H9 (cell line): ENCODE measurements around the gene BTBD1. TPM values are rescaled to one million over a fixed set of nuclear protein-coding genes. Genes with fewer than 3 reads are reported as not detected.

ENCODE experiments used
- DNase-seq: peaks from one replicate; pipeline ENCODE4 v3.0.0-alpha.2; 2017
- H2AFZ ChIP-seq: one replicate; pipeline ENCODE4 v1.6.1; 2013; ENCODE audit warnings: mild to moderate bottlenecking, low read length, control low read depth, moderate library complexity
- H2AK5ac ChIP-seq: 2 replicates; pipeline ENCODE4 v1.6.1; 2013; ENCODE audit warnings: low read length, control low read depth, mixed read lengths; ENCODE audit not compliant: insufficient read length
- H2BK120ac ChIP-seq: one replicate; pipeline ENCODE4 v1.6.1; 2013; ENCODE audit warnings: low read depth, mild to moderate bottlenecking, low read length, control low read depth, inconsistent platforms; ENCODE audit not compliant: poor library complexity, severe bottlenecking
- H2BK12ac ChIP-seq: 2 replicates; pipeline ENCODE4 v1.6.1; 2013; ENCODE audit warnings: low read length, control low read depth, mixed read lengths, low read depth; ENCODE audit not compliant: insufficient read length
- H2BK15ac ChIP-seq: 2 replicates; pipeline ENCODE4 v1.6.1; 2013; ENCODE audit warnings: low read depth, low read length, control low read depth
- H2BK20ac ChIP-seq: one replicate; pipeline ENCODE4 v1.6.1; 2013; ENCODE audit warnings: low read depth, mild to moderate bottlenecking, low read length, control low read depth, inconsistent platforms; ENCODE audit not compliant: poor library complexity, severe bottlenecking
- H2BK5ac ChIP-seq: 2 replicates; pipeline ENCODE4 v1.6.1; 2013; ENCODE audit warnings: low read length, control low read depth, mixed read lengths; ENCODE audit not compliant: insufficient read length
- H3K14ac ChIP-seq: 2 replicates; pipeline ENCODE4 v1.6.1; 2013; ENCODE audit warnings: low read length, control low read depth; ENCODE audit not compliant: insufficient read depth
- H3K18ac ChIP-seq: 2 replicates; pipeline ENCODE4 v1.6.1; 2013; ENCODE audit warnings: low read depth, mild to moderate bottlenecking, mixed read lengths, low read length, control low read depth; ENCODE audit not compliant: insufficient read length
- H3K23ac ChIP-seq: 2 replicates; pipeline ENCODE4 v1.6.1; 2013; ENCODE audit warnings: low read length, control low read depth, mixed read lengths, low read depth; ENCODE audit not compliant: insufficient read length
- H3K23me2 ChIP-seq: 2 replicates; pipeline ENCODE4 v1.6.1; 2013; ENCODE audit warnings: low read depth, mild to moderate bottlenecking, mixed read lengths, low read length, control low read depth; ENCODE audit not compliant: insufficient read length, poor library complexity, severe bottlenecking
- H3K27ac ChIP-seq: 2 replicates; pipeline ENCODE4 v1.5.1; 2013; ENCODE audit warnings: low read length, control low read depth, mixed read lengths, low read depth; ENCODE audit not compliant: insufficient read length
- H3K27me3 ChIP-seq: 2 replicates; pipeline ENCODE4 v1.6.1; 2013; ENCODE audit warnings: low read length, control low read depth, inconsistent platforms; ENCODE audit not compliant: insufficient read depth
- H3K4ac ChIP-seq: 2 replicates; pipeline ENCODE4 v1.6.1; 2013; ENCODE audit warnings: low read depth, mild to moderate bottlenecking, control low read depth, inconsistent platforms, low read length, moderate library complexity
- H3K4me1 ChIP-seq: 2 replicates; pipeline ENCODE4 v1.6.1; 2013; ENCODE audit warnings: low read length, control low read depth, inconsistent platforms; ENCODE audit not compliant: insufficient read depth
- H3K4me2 ChIP-seq: 2 replicates; pipeline ENCODE4 v1.6.1; 2013; ENCODE audit warnings: low read length, control low read depth, mixed read lengths; ENCODE audit not compliant: insufficient read length, insufficient read depth
- H3K56ac ChIP-seq: 2 replicates; pipeline ENCODE4 v1.6.1; 2013; ENCODE audit warnings: low read depth, mild to moderate bottlenecking, mixed read lengths, low read length, control low read depth; ENCODE audit not compliant: insufficient read length
- H3K79me1 ChIP-seq: 2 replicates; pipeline ENCODE4 v1.6.1; 2013; ENCODE audit warnings: low read depth, mild to moderate bottlenecking, moderate library complexity, low read length, control low read depth, inconsistent platforms; ENCODE audit not compliant: insufficient read depth, poor library complexity, severe bottlenecking
- H3K79me2 ChIP-seq: 2 replicates; pipeline ENCODE4 v1.6.1; 2013; ENCODE audit warnings: low read length, control low read depth, inconsistent platforms; ENCODE audit not compliant: insufficient read depth
- H3K9ac ChIP-seq: 2 replicates; pipeline ENCODE4 v1.6.1; 2013; ENCODE audit warnings: low read length, control low read depth, mixed read lengths; ENCODE audit not compliant: insufficient read length; ENCODE audit errors: extremely low read depth
- H3K9me3 ChIP-seq: one replicate; pipeline ENCODE4 v1.6.1; 2013; ENCODE audit warnings: low read depth, low read length, inconsistent platforms; ENCODE audit not compliant: control insufficient read depth
- H3T11ph ChIP-seq: one replicate; pipeline ENCODE4 v1.6.1; 2013; ENCODE audit warnings: mild to moderate bottlenecking, low read length, control low read depth, inconsistent platforms
- H4K20me1 ChIP-seq: one replicate; pipeline ENCODE4 v1.6.1; 2013; ENCODE audit not compliant: control insufficient read depth, insufficient read length, insufficient read depth
- H4K5ac ChIP-seq: 2 replicates; pipeline ENCODE4 v1.6.1; 2013; ENCODE audit warnings: low read depth, mild to moderate bottlenecking, mixed read lengths, low read length, control low read depth; ENCODE audit not compliant: insufficient read length
- H4K8ac ChIP-seq: replicated peaks from 2 replicates; pipeline ENCODE4 v1.6.1; 2013; ENCODE audit warnings: low read length, control low read depth, mixed read lengths, low read depth; ENCODE audit not compliant: insufficient read length
- H4K91ac ChIP-seq: 2 replicates; pipeline ENCODE4 v1.6.1; 2013; ENCODE audit warnings: low read depth, mild to moderate bottlenecking, moderate library complexity, mixed read lengths, low read length, control low read depth; ENCODE audit not compliant: insufficient read length
- H3K27ac Mint-ChIP-seq, 3 experiments: 2 replicates in 2 of 3; 3 replicates in 1 of 3; pipeline ENCODE4 v1.8.0; 2020 to 2021; ENCODE audit warnings: mixed read lengths in 3 of 3, mild to moderate bottlenecking in 1 of 3, moderate library complexity in 1 of 3
- H3K27me3 Mint-ChIP-seq: 2 replicates; pipeline ENCODE4 v1.8.0; 2021; ENCODE audit warnings: low read depth, mild to moderate bottlenecking, moderate library complexity, mixed read lengths
- H3K36me3 Mint-ChIP-seq, 3 experiments: 2 replicates in 2 of 3; 3 replicates in 1 of 3; pipeline ENCODE4 v1.8.0; 2020 to 2021; ENCODE audit warnings: low read depth in 3 of 3, mixed read lengths in 3 of 3; ENCODE audit not compliant: insufficient read depth in 1 of 3
- H3K4me1 Mint-ChIP-seq, 2 experiments: 2 replicates each; pipeline ENCODE4 v1.8.0; 2020; ENCODE audit warnings: mixed read lengths in 2 of 2
- H3K4me3 Mint-ChIP-seq, 2 experiments: 2 replicates in 1 of 2; 3 replicates in 1 of 2; pipeline ENCODE4 v1.8.0; 2020 to 2021; ENCODE audit warnings: mild to moderate bottlenecking in 2 of 2, mixed read lengths in 2 of 2, moderate library complexity in 1 of 2
- H3K9me3 Mint-ChIP-seq, 2 experiments: 2 replicates in 1 of 2; 3 replicates in 1 of 2; pipeline ENCODE4 v1.8.0; 2020; ENCODE audit warnings: mild to moderate bottlenecking in 2 of 2, mixed read lengths in 2 of 2, moderate library complexity in 1 of 2
- WGBS: extraction: QIAGEN DNeasy Blood & Tissue Kit; methylation state at CpG from one replicate; pipeline ENCODE4 v1.1.7; 2013; ENCODE audit warnings: missing lambda C conversion rate, low lambda C conversion rate, mixed read lengths; ENCODE audit not compliant: insufficient read length; ENCODE audit errors: extremely low coverage; 5-methylcytosine and 5-hydroxymethylcytosine counted together
- total RNA-seq: library from RNA; stranded (reverse); gene quantifications from 2 replicates; pipeline ENCODE4 v1.2.1, GENCODE V29; 2021
- TF ChIP-seq, protein P1 (sequence below): fragments of 200-600 bp; sonication (generic); conservative IDR thresholded peaks from 3 replicates; pipeline ENCODE4 v1.8.0; 2021; ENCODE audit warnings: antibody characterized with exemption, mild to moderate bottlenecking

The BTBD1 gene
- total RNA-seq, 1 experiment from 2014 or later = 43.3 TPM

- Histone ChIP-seq H3K14ac (no peak overlapping the region), H3K4me1 (no peaks in the 10 kb centered on the region), H3K4ac (no peak overlapping the region), H2BK5ac (no peak overlapping the region), H3K23ac (no peak overlapping the region), H3K79me2 (no peaks in the 10 kb centered on the region), H3K9me3 (no peaks in the 10 kb centered on the region), H4K91ac (no peak overlapping the region), H2BK120ac (no peak overlapping the region), H3T11ph (no peak overlapping the region), H2AK5ac (no peak overlapping the region), H3K56ac (no peak overlapping the region), H4K8ac (no peak overlapping the region), H3K18ac (no peak overlapping the region), H3K9ac (no peak overlapping the region), H3K27ac (no peak overlapping the region), H2BK20ac (no peak overlapping the region), H3K23me2 (no peaks in the 10 kb centered on the region), H3K4me2 (no peak overlapping the region), H4K20me1 (no peaks in the 10 kb centered on the region), H3K27me3 (no peaks in the 10 kb centered on the region), H4K5ac (no peak overlapping the region), H2BK15ac (no peak overlapping the region), H3K79me1 (no peaks in the 10 kb centered on the region), H2BK12ac (no peak overlapping the region), H2AFZ (no peak overlapping the region)
- Mint-ChIP-seq H3K27ac (no peak overlapping the region), H3K4me3 (no peak overlapping the region), H3K4me1 (peaks cover 3 to 4% of the 10 kb centered on the region in 2 experiments; a peak in 2 of 4 replicates), H3K27me3 (peaks cover 2% of the 10 kb centered on the region; the same call in 1 of the 2 replicates), H3K9me3 (peaks cover 0 to 5% of the 10 kb centered on the region in 2 experiments; a peak in 2 of 5 replicates), H3K36me3 (peaks cover 3 to 4% (median 4%) of the 10 kb centered on the region in 3 experiments; a peak in 3 of 7 replicates)
- TF ChIP-seq, protein P1, sequence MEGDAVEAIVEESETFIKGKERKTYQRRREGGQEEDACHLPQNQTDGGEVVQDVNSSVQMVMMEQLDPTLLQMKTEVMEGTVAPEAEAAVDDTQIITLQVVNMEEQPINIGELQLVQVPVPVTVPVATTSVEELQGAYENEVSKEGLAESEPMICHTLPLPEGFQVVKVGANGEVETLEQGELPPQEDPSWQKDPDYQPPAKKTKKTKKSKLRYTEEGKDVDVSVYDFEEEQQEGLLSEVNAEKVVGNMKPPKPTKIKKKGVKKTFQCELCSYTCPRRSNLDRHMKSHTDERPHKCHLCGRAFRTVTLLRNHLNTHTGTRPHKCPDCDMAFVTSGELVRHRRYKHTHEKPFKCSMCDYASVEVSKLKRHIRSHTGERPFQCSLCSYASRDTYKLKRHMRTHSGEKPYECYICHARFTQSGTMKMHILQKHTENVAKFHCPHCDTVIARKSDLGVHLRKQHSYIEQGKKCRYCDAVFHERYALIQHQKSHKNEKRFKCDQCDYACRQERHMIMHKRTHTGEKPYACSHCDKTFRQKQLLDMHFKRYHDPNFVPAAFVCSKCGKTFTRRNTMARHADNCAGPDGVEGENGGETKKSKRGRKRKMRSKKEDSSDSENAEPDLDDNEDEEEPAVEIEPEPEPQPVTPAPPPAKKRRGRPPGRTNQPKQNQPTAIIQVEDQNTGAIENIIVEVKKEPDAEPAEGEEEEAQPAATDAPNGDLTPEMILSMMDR = no peak
- DNase-seq = no peak
- no CpG with 5 or more reads among the region's 6 CpGs for WGBS
Measured at GRCh38 chr15:82999426-82999825, 67.6 kb downstream of the BTBD1 start.
